HUES48 (cell line): Measurements from ENCODE around the gene LIG3.

ENCODE experiments used
- H3K27ac ChIP-seq: one replicate; pipeline ENCODE4 v1.7.0; 2013; ENCODE audit warnings: low read depth, low read length, inconsistent platforms
- H3K27me3 ChIP-seq: 2 replicates; pipeline ENCODE4 v1.6.1; 2013; ENCODE audit warnings: mild to moderate bottlenecking, low read length; ENCODE audit not compliant: control insufficient read depth, insufficient read depth
- H3K36me3 ChIP-seq: 2 replicates; pipeline ENCODE4 v1.6.1; 2013; ENCODE audit warnings: low read length; ENCODE audit not compliant: control insufficient read depth, insufficient read depth
- H3K4me1 ChIP-seq: 2 replicates; pipeline ENCODE4 v1.6.1; 2013; ENCODE audit warnings: mild to moderate bottlenecking, low read length; ENCODE audit not compliant: control insufficient read depth, insufficient read depth
- H3K4me3 ChIP-seq: 2 replicates; pipeline ENCODE4 v1.5.1; 2013; ENCODE audit warnings: mild to moderate bottlenecking, low read depth, low read length
- H3K9ac ChIP-seq: 2 replicates; pipeline ENCODE4 v1.6.1; 2013; ENCODE audit warnings: mild to moderate bottlenecking, low read depth, low read length, moderate library complexity
- H3K9me3 ChIP-seq: 2 replicates; pipeline ENCODE4 v1.6.1; 2013; ENCODE audit warnings: low read length; ENCODE audit not compliant: control insufficient read depth, insufficient read depth

LIG3 gene

GRCh38 chr17:35056013-35056412, 75.7 kb downstream of the LIG3 start:
- no peaks in the 10 kb centered on the region for H3K9me3 ChIP-seq
- peaks cover 19% of the 10 kb centered on the region for H3K4me1 ChIP-seq
- H3K27me3 ChIP-seq = no peaks in the 10 kb centered on the region
- no peaks in the 10 kb centered on the region for H3K36me3 ChIP-seq
- no peak overlapping the region for H3K4me3 ChIP-seq
- H3K27ac ChIP-seq = no peak overlapping the region
- no peak overlapping the region for H3K9ac ChIP-seq

- Histone ChIP-seq H3K4me1 (peaks cover 19% of the 10 kb centered on the region), H3K27ac (no peak overlapping the region), H3K9me3 (no peaks in the 10 kb centered on the region), H3K36me3 (no peaks in the 10 kb centered on the region), H3K4me3 (no peak overlapping the region), H3K27me3 (no peaks in the 10 kb centered on the region), H3K9ac (no peak overlapping the region)
Observed at GRCh38 chr17:35057332-35057915, 77.1 kb downstream of the LIG3 start.
